Kidney (tissue), 14 donors: ENCODE data around the gene HOXC5. TPM values are rescaled to one million over a fixed set of nuclear protein-coding genes. Genes with fewer than 3 reads are reported as not detected.
"Not testable (repeated sequence)": the region's sequence is repeated elsewhere in the genome, so short reads cannot be mapped to it uniquely, and the experiment has no call there.

Source experiments
- DNase-seq, 5 donors: peaks; one replicate each; pipeline ENCODE4 v3.0.0-alpha.2; 2013 to 2020
- FAIRE-seq: peaks from 2 replicates; lab custom pipeline; 2012; peaks lifted over from hg19 to GRCh38; lab: Jason Lieb, UNC
- H3K27ac ChIP-seq, 2 donors: one replicate each; pipeline ENCODE4 v1.7.0; 2013; ENCODE audit warnings: low read depth in 2 of 2, low read length in 2 of 2, inconsistent platforms in 1 of 2
- H3K27me3 ChIP-seq: one replicate; pipeline ENCODE4 v1.7.1; 2013; ENCODE audit warnings: low read length, inconsistent platforms; ENCODE audit not compliant: control insufficient read depth, insufficient read depth
- H3K36me3 ChIP-seq, 3 donors: one replicate each; pipeline versions ENCODE4 v1.7.0 to v1.7.1; 2013; ENCODE audit warnings: low read length in 3 of 3, control low read depth in 1 of 3, inconsistent platforms in 1 of 3; ENCODE audit not compliant: insufficient read depth in 3 of 3, control insufficient read depth in 2 of 3
- H3K4me1 ChIP-seq, 3 donors: one replicate each; pipeline versions ENCODE4 v1.7.0 to v1.7.1; 2013; ENCODE audit warnings: low read length in 3 of 3, inconsistent platforms in 1 of 3, low read depth in 1 of 3; ENCODE audit not compliant: control insufficient read depth in 2 of 3, insufficient read depth in 2 of 3
- H3K4me3 ChIP-seq, 3 donors: one replicate each; pipeline versions ENCODE4 v1.7.0 to v1.8.1; 2013; ENCODE audit warnings: low read length in 3 of 3, control low read depth in 1 of 3, inconsistent platforms in 1 of 3
- H3K9ac ChIP-seq, 3 donors: one replicate each; pipeline versions ENCODE4 v1.7.0 to v1.7.1; 2013; ENCODE audit warnings: low read length in 3 of 3, control low read depth in 1 of 3, inconsistent platforms in 1 of 3
- H3K9me3 ChIP-seq, 3 donors: one replicate each; pipeline versions ENCODE4 v1.7.0 to v1.7.1; 2013; ENCODE audit warnings: low read length in 3 of 3, control low read depth in 1 of 3, inconsistent platforms in 1 of 3; ENCODE audit not compliant: control insufficient read depth in 2 of 3, insufficient read depth in 1 of 3
- intact Hi-C: fragments of 100-400 bp; cut with DNase I; formaldehyde crosslinking; loops from one replicate; pipeline ENCODE4 v1.11.1; 2022
- microRNA-seq: library from miRNA; unstranded; fragments of <30 nt; microRNA quantifications from one replicate; pipeline ENCODE4 v1.2.0, GENCODE V29; 2020
- polyA plus RNA-seq: library from polyadenylated mRNA; stranded (reverse); fragments of 350-450 nt; fragmentation: Illumina TruSeq; extraction: RNeasy Lipid Tissue Mini Kit (QIAGEN cat#74804); gene quantifications from one replicate; pipeline ENCODE4 v1.2.3, GENCODE V29; 2014; ENCODE audit warnings: low read depth, low replicate concordance; ENCODE audit not compliant: insufficient read depth
- total RNA-seq: library from RNA; stranded (reverse); fragmentation: NEBNext Ultra II Directional; extraction: Animal tissue kit (Norgen Biotek cat#: 25700); gene quantifications from one replicate; pipeline ENCODE4 v1.2.1, GENCODE V29; 2021
- TF ChIP-seq, protein P1 (sequence below): IDR thresholded peaks from 3 replicates; pipeline ENCODE4 v1.5.1; 2012; ENCODE audit warnings: mild to moderate bottlenecking, moderate library complexity, borderline replicate concordance; ENCODE audit not compliant: insufficient read depth; ENCODE audit errors: extremely low read depth
- donor health status: control.
- donor health status: control.
- donor health status: control.
- donor health status: control.
- donor health status: control.
- donor health status: DM: yes; HTN: yes; CAD: no.
- donor health status: Normal renal cell carcinoma (clear cell type).

Gene HOXC5
- total and polyA plus RNA-seq, 2 donors from 2014 or later: 0.24 to 4.8 TPM

DNA sequence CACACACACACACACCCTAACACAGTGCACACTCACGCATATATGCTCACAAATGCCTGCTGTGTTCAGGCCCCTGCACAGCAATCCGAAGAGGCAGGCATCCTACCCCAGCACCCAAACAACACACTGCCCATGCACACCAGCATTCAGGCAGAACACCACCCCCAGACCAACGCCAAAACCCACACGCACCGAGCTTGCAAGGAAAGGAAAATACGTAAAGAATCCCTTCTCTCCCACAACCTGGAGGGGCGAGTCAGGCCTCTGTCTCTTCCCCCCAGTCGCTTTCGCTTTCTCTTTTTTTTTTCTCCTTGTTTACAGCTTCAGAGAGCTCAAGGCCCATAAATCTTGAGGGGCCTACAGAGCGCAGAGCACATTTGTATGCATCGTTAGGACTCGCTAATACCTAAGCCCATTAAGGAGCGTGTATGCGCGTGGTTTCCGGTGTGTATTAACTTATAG is 48.2 kb downstream of the HOXC5 start:
- peak in 4 of 5 donors; percentile 68 to 86 (median 80) for DNase-seq
- H3K4me3 ChIP-seq: peak overlapping the region; percentile 46 to 55 (median 48)

DNA sequence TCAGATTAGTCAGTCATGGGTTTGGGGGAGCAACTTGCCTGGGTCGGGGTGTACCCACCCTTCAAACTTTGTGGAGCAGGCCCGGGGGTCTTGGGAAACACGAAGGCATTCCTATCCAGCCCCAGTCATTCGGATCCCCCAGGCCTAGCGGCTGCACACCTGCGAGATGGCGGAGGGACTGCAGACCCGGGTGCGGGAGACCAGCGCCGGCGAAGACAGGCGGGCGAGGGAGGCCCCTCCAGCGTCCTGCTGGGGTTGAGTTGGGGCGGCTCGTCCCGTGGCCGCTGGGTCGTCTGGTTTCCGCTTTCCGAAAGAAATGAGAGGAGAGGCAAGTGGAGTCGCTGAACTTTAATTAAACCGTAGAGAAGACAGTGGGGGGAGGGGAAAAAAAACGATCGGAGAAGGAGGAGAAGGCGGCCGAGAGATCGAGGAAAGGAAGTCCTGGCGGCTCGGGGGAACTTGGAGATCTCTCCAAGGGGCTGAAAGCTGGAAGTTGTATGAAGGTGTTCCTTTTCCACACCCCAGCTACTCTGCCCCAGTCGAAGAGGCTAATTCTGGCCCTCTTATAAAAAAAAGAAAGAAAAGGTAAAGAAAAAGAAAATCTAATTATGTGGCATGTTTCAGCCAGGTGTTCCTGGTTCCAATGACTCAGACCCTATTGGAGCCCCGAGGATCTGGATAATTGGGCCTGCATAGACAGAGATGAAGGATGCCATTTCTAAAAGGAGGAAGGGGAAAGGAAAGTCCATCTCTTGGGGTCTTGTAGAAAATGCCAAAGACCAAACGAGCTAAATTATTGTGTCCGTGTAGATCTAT is 48.9 kb downstream of the HOXC5 start:
- intact Hi-C loops, H3K4me1 ChIP-seq, H3K27me3 ChIP-seq, H3K36me3 ChIP-seq, FAIRE-seq, H3K9me3 ChIP-seq: not testable (repeated sequence)
- Histone ChIP-seq H3K9ac (peak overlapping the region in 1 of 3 donors; percentile 61), H3K27ac (peak overlapping the region; percentile 78 to 85), H3K4me3 (peak overlapping the region in 2 of 3 donors; percentile 39 to 46)
- peak; percentile 69 to 89 (median 78) for DNase-seq

More for the DNA sequence above, 48.2 kb downstream of the HOXC5 start:
- H3K27me3 ChIP-seq, FAIRE-seq, H3K9me3 ChIP-seq, H3K4me1 ChIP-seq, intact Hi-C loops, H3K36me3 ChIP-seq: not testable (repeated sequence)
- peak overlapping the region in 2 of 3 donors; percentile 12 to 22 for H3K9ac ChIP-seq
- H3K27ac ChIP-seq: peak overlapping the region; percentile 71 to 89

DNA sequence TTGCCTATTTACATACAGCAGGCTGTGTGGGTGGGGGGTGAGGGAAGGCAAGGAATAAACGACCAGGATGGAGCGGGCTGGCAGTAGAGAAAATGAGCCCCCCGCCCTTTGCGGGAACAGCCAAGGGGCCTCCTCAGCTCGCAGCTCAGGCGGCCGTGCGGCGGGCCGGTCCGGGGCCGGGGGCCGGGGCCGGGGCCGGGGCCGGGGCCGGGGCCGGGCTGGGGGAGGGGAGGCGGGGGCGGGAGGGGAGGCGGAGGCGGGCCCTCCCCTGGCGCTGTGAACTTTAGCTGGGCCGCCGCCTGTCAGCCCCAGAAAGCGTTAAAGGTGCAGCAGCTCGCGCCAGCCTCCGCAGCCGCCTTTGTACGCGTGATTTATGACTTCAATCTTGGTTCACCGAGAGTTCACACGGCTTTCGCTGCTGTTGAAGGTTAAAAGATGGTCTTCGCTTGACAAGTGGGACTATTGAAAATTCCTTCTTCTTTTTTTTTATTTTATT is 49.6 kb downstream of the HOXC5 start:
- DNase-seq (peak; percentile 87 to 96 (median 94)), FAIRE-seq (no peak)
- intact Hi-C loops: no loop called here
- peak overlapping the region in 2 of 3 donors; percentile 39 to 46 for H3K4me3 ChIP-seq
- H3K9me3 ChIP-seq: no peaks in the 10 kb centered on the region
- H3K27me3 ChIP-seq: no peaks in the 10 kb centered on the region
- H3K27ac ChIP-seq: peak overlapping the region; percentile 78 to 85
- peaks cover 0 to 2% (median 0%) of the 10 kb centered on the region in 3 donors for H3K4me1 ChIP-seq
- H3K9ac ChIP-seq: peak overlapping the region in 1 of 3 donors; percentile 61
- TF ChIP-seq, protein P1, sequence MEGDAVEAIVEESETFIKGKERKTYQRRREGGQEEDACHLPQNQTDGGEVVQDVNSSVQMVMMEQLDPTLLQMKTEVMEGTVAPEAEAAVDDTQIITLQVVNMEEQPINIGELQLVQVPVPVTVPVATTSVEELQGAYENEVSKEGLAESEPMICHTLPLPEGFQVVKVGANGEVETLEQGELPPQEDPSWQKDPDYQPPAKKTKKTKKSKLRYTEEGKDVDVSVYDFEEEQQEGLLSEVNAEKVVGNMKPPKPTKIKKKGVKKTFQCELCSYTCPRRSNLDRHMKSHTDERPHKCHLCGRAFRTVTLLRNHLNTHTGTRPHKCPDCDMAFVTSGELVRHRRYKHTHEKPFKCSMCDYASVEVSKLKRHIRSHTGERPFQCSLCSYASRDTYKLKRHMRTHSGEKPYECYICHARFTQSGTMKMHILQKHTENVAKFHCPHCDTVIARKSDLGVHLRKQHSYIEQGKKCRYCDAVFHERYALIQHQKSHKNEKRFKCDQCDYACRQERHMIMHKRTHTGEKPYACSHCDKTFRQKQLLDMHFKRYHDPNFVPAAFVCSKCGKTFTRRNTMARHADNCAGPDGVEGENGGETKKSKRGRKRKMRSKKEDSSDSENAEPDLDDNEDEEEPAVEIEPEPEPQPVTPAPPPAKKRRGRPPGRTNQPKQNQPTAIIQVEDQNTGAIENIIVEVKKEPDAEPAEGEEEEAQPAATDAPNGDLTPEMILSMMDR: no peak
- H3K36me3 ChIP-seq: no peaks in the 10 kb centered on the region

Small RNAs within 50 kb of the gene (microRNA-seq; reads per million reads assigned to microRNA genes)
- gene MIR196A2: 1,531 reads per million, percentile 82 among the genes with 10 or more reads in this experiment
- 327 reads per million, percentile 69 among the genes with 10 or more reads in this experiment for gene MIR615

Other genes with a start within 250 kb of the HOXC5 start
- not detected for gene HOXC13, start 94.2 kb upstream of the HOXC5 start, total RNA-seq
- gene HOXC13, start 94.2 kb upstream of the HOXC5 start, polyA plus RNA-seq: not detected
- gene HOXC12, start 78.1 kb upstream of the HOXC5 start, total RNA-seq: not detected
- not detected for gene HOXC12, start 78.1 kb upstream of the HOXC5 start, polyA plus RNA-seq
- gene HOXC11, start 59.9 kb upstream of the HOXC5 start, total RNA-seq: 1.4 TPM
- gene HOXC11, start 59.9 kb upstream of the HOXC5 start, polyA plus RNA-seq: 0.75 TPM
- gene HOTAIR, start 58.1 kb upstream of the HOXC5 start, total RNA-seq: 0.76 TPM
- 0.52 TPM for gene HOTAIR, start 58.1 kb upstream of the HOXC5 start, polyA plus RNA-seq
- 50.7 TPM for gene HOXC10, start 47.9 kb upstream of the HOXC5 start, total RNA-seq
- 49.7 TPM for gene HOXC10, start 47.9 kb upstream of the HOXC5 start, polyA plus RNA-seq
- 16.5 TPM for gene HOXC9, start 32.9 kb upstream of the HOXC5 start, total RNA-seq
- gene HOXC9, start 32.9 kb upstream of the HOXC5 start, polyA plus RNA-seq: 11.7 TPM
- 9.0 TPM for gene HOXC8, start 24.1 kb upstream of the HOXC5 start, total RNA-seq
- 2.1 TPM for gene HOXC8, start 24.1 kb upstream of the HOXC5 start, polyA plus RNA-seq
- 22.0 TPM for gene HOXC6, start 4.6 kb upstream of the HOXC5 start, total RNA-seq
- 11.4 TPM for gene HOXC6, start 4.6 kb upstream of the HOXC5 start, polyA plus RNA-seq
- 24.5 TPM for gene HOXC4, start 20.8 kb downstream of the HOXC5 start, total RNA-seq
- gene HOXC4, start 20.8 kb downstream of the HOXC5 start, polyA plus RNA-seq: 13.9 TPM
- gene SMUG1, start 155.9 kb downstream of the HOXC5 start, total RNA-seq: 27.6 TPM
- 68.3 TPM for gene SMUG1, start 155.9 kb downstream of the HOXC5 start, polyA plus RNA-seq
- gene CBX5, start 247.1 kb downstream of the HOXC5 start, total RNA-seq: 112 TPM
- 15.0 TPM for gene CBX5, start 247.1 kb downstream of the HOXC5 start, polyA plus RNA-seq
- 964 TPM for gene HNRNPA1, start 247.7 kb downstream of the HOXC5 start, total RNA-seq
- gene HNRNPA1, start 247.7 kb downstream of the HOXC5 start, polyA plus RNA-seq: 648 TPM